Testis (tissue), 2 donors: ENCODE measurements around the gene BASP1.

Source experiments
- CTCF ChIP-seq, 3 experiments: fragments of 450-650 bp in 2 of 3; fragments of 200-600 bp in 1 of 3; sonication (generic) in 1 of 3; IDR thresholded peaks; one replicate each; pipeline ENCODE4 v1.5.1; 2016 to 2019; ENCODE audit warnings: antibody characterized with exemption in 3 of 3, mild to moderate bottlenecking in 2 of 3, moderate library complexity in 1 of 3
- POLR2A ChIP-seq: fragments of 450-650 bp; IDR thresholded peaks from one replicate; pipeline ENCODE4 v1.6.1; 2017; ENCODE audit warnings: antibody characterized with exemption, mild to moderate bottlenecking, moderate library complexity

- TF ChIP-seq POLR2A: no peak
- no peak for TF ChIP-seq CTCF (IDR thresholded peaks at IDR 0.05)
Observed at GRCh38 chr5:17304282-17304681, 86.9 kb downstream of the BASP1 start.
